Measurements from ENCODE around the gene WDR54. TPM values are rescaled to one million over a fixed set of nuclear protein-coding genes. Genes with fewer than 3 reads are reported as not detected.
A peak's percentile ranks its signal among the peaks of the same experiment; 100 is the strongest.

The WDR54 gene
- total RNA-seq, 1 donor from 2014 or later, result 30.2 TPM

DNA sequence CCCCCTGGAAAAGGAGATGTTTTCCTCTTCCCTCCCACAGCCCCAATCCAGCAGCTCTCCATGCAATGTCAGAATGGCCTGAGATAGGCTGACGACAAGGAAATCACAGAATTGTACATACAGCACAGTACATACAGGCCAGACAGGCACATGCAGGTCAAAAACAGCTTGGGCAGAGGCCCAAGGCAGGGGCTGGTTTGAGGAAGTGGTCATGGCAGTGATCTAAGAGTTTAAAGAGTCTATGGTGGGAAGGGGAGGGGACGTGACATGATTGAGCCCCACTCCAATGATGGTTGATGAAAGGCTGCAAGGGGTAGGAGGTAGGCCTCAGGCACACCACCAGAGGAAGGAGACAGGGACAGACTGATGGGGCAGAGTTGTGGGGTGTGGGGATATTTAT is 45.7 kb upstream of the WDR54 start:
- peaks cover 28% of the 10 kb centered on the region for H3K4me1 Mint-ChIP-seq (ENCODE audit: low read depth)
- DNase-seq (ENCODE audit: low spot score, unreplicated experiment), result no peak
- H3K27me3 Mint-ChIP-seq, result no peaks in the 10 kb centered on the region
- peaks cover 8% of the 10 kb centered on the region for H3K36me3 Mint-ChIP-seq (ENCODE audit: insufficient read depth)
- TF ChIP-seq, protein P1, sequence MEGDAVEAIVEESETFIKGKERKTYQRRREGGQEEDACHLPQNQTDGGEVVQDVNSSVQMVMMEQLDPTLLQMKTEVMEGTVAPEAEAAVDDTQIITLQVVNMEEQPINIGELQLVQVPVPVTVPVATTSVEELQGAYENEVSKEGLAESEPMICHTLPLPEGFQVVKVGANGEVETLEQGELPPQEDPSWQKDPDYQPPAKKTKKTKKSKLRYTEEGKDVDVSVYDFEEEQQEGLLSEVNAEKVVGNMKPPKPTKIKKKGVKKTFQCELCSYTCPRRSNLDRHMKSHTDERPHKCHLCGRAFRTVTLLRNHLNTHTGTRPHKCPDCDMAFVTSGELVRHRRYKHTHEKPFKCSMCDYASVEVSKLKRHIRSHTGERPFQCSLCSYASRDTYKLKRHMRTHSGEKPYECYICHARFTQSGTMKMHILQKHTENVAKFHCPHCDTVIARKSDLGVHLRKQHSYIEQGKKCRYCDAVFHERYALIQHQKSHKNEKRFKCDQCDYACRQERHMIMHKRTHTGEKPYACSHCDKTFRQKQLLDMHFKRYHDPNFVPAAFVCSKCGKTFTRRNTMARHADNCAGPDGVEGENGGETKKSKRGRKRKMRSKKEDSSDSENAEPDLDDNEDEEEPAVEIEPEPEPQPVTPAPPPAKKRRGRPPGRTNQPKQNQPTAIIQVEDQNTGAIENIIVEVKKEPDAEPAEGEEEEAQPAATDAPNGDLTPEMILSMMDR (IDR thresholded peaks at IDR 0.05; ENCODE audit: unreplicated experiment), result no peak
- no peak overlapping the region for H3K4me3 Mint-ChIP-seq (ENCODE audit: low read depth)
- H3K9me3 Mint-ChIP-seq (ENCODE audit: low read depth), result no peaks in the 10 kb centered on the region
- no peak overlapping the region for H3K27ac Mint-ChIP-seq

DNA sequence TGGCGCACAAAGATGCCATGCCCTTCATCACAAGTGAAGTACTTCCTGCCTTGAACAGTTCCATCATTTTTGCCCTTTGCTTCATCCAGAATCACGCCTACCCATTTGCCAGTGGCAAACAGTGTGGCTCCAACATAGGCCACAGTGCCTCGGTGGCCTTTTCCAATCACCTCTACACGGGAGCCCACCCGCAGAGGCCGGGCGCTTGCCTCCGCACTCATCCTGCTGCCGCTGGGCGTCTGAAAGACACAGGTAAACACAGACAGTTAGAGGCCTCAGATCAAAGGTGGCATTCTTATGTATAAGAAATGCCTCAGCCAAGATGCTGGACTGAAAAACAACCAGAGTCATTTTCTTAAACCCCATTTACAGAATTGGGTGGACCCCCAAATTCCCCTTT is 43.5 kb upstream of the WDR54 start:
- H3K27me3 Mint-ChIP-seq, result no peaks in the 10 kb centered on the region
- DNase-seq (ENCODE audit: low spot score, unreplicated experiment), result no peak
- no peak overlapping the region for H3K27ac Mint-ChIP-seq
- no peaks in the 10 kb centered on the region for H3K9me3 Mint-ChIP-seq (ENCODE audit: low read depth)
- H3K4me1 Mint-ChIP-seq (ENCODE audit: low read depth), result peaks cover 29% of the 10 kb centered on the region
- H3K4me3 Mint-ChIP-seq (ENCODE audit: low read depth), result no peak overlapping the region
- TF ChIP-seq, protein P1 (IDR thresholded peaks at IDR 0.05; ENCODE audit: unreplicated experiment), result no peak
- peaks cover 4% of the 10 kb centered on the region for H3K36me3 Mint-ChIP-seq (ENCODE audit: insufficient read depth)

DNA sequence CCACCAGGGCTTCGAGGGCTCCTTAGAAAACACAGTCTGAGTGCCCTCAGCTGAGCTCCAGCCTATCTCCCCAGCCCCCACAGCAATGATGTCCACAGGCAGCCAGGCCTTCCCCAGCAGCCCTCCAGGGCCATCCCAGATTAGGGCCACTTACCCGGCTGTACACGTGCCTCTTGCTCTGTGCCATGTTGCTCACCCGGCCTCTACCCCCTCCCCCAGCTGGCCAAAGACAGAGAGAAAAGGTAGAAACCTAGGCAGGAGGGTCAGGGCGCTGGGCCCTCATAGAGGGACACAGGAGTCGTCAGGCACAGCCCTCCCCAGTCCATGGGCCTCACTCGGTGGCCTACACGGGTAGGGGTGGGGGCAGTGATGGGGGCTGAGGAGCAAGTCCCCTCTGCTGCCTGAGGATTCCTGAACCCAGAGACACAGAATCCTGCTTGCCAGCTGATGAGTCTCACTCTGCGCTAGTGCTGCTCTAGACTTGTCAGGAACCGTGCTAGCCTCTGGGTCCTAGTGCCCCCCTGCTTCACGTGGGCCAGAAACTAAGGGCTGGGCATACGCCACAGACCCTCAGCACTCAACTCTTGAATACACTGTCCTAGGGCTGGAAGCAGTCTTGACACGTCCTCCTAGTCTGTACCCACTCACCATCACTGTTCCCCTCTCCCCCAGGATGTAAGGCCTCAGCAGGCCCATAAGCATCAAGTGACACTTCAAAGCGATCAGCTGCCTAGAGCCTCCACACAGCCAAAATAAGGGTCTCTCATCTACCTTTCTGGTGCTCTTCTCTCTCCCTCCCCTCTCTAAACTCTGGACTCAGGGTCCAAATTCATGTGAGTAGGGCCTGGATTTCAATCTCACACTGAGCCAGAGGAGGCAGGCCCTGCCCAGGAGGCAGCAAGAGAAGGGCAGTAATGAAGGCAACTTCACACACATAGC is 41.4 kb upstream of the WDR54 start, which contains the start of gene DCTN1:
Gene DCTN1, minus strand, starts transcription at position 461 of the 939 bp plus-strand sequence. Its CDS starts 274 bp downstream, at position 187.
- peaks cover 12% of the 10 kb centered on the region for H3K4me1 Mint-ChIP-seq (ENCODE audit: low read depth)
- DNase-seq (ENCODE audit: low spot score, unreplicated experiment), result no peak
- H3K4me3 Mint-ChIP-seq (ENCODE audit: low read depth), result no peak within 1 kb of the TSS
- no peaks in the 10 kb centered on the region for H3K9me3 Mint-ChIP-seq (ENCODE audit: low read depth)
- H3K36me3 Mint-ChIP-seq (ENCODE audit: insufficient read depth), result peaks cover 4% of the 10 kb centered on the region
- peak within 1 kb of the TSS; percentile 82 for H3K27ac Mint-ChIP-seq
- TF ChIP-seq, protein P1 (IDR thresholded peaks at IDR 0.05; ENCODE audit: unreplicated experiment), result no peak
- H3K27me3 Mint-ChIP-seq, result no peaks in the 10 kb centered on the region

DNA sequence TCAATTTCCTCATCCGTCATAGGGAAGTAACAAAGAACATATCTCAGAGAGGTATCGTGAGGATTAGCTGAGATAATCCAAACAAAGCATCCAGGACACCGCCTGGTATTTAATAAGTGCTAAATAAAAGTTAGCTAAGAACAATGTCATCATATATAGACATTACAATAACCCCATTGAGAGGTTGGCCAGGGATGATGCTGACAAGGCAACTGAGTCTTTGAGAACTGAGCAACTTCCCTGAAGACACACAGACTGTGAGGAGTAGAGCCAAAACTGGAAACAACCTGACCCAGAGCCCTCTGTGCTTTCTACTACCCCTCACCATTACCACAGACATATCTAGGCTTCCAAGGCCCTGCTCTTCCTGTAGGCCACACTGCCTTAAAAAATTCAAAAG is 39.8 kb upstream of the WDR54 start:
- Mint-ChIP-seq H3K27me3 (no peaks in the 10 kb centered on the region), H3K4me3 (ENCODE audit: low read depth) (no peak overlapping the region), H3K9me3 (ENCODE audit: low read depth) (no peaks in the 10 kb centered on the region), H3K4me1 (ENCODE audit: low read depth) (peaks cover 11% of the 10 kb centered on the region), H3K36me3 (ENCODE audit: insufficient read depth) (peaks cover 4% of the 10 kb centered on the region), H3K27ac (no peak overlapping the region)
- TF ChIP-seq, protein P1 (IDR thresholded peaks at IDR 0.05; ENCODE audit: unreplicated experiment), result no peak
- no peak for DNase-seq (ENCODE audit: low spot score, unreplicated experiment)

- H3K27me3 Mint-ChIP-seq, result no peaks in the 10 kb centered on the region
Measured at GRCh38 chr2:74383254-74383653, 38.3 kb upstream of the WDR54 start.

More at GRCh38 chr2:74383254-74383653, 38.3 kb upstream of the WDR54 start:
- Mint-ChIP-seq H3K27ac (no peak overlapping the region), H3K4me3 (ENCODE audit: low read depth) (no peak overlapping the region), H3K4me1 (ENCODE audit: low read depth) (peaks cover 11% of the 10 kb centered on the region), H3K36me3 (ENCODE audit: insufficient read depth) (no peaks in the 10 kb centered on the region), H3K9me3 (ENCODE audit: low read depth) (no peaks in the 10 kb centered on the region)
- TF ChIP-seq, protein P1 (IDR thresholded peaks at IDR 0.05; ENCODE audit: unreplicated experiment), result no peak
- no peak for DNase-seq (ENCODE audit: low spot score, unreplicated experiment)

Measured in progenitor cell of endocrine pancreas (in vitro differentiated cells).